HepG2 (cell line): ENCODE measurements around the gene SLC1A2.

Experiments
- CEBPB ChIP-seq: IDR thresholded peaks from 2 replicates; pipeline ENCODE4 v1.6.1; 2011; ENCODE audit warnings: low read depth, low read length, improper control_type of control experiment, borderline replicate concordance
- CTCF ChIP-seq: sonication (generic); formaldehyde crosslinking; IDR thresholded peaks from 2 replicates; pipeline ENCODE4 v1.5.0; 2020; ENCODE audit warnings: mild to moderate bottlenecking, missing genetic modification reagents, moderate library complexity
- FOXK1 ChIP-seq: sonication (generic); formaldehyde crosslinking; IDR thresholded peaks from 2 replicates; pipeline ENCODE4 v1.4.0; 2020; ENCODE audit warnings: low read depth, missing genetic modification reagents, borderline replicate concordance
- FUBP1 ChIP-seq: sonication (generic); formaldehyde crosslinking; IDR thresholded peaks from 2 replicates; pipeline ENCODE4 v1.5.1; 2020; ENCODE audit warnings: missing genetic modification reagents, mild to moderate bottlenecking, borderline replicate concordance
- HOXA7 ChIP-seq: sonication (generic); formaldehyde crosslinking; IDR thresholded peaks from 2 replicates; pipeline ENCODE4 v1.8.1; 2022; ENCODE audit warnings: mild to moderate bottlenecking, missing genetic modification reagents, moderate library complexity
- KAT8 ChIP-seq: IDR thresholded peaks from 2 replicates; pipeline ENCODE4 v1.6.1; 2016; ENCODE audit warnings: missing genetic modification reagents, missing compliant biosample characterization
- MAX ChIP-seq: IDR thresholded peaks from 2 replicates; pipeline ENCODE4 v1.6.1; 2012; ENCODE audit warnings: inconsistent platforms
- MTF1 ChIP-seq: sonication (generic); formaldehyde crosslinking; IDR thresholded peaks from 2 replicates; pipeline ENCODE4 v1.5.0; 2020; ENCODE audit warnings: missing genetic modification reagents
- NFIC ChIP-seq: IDR thresholded peaks from 2 replicates; pipeline ENCODE4 v1.6.1; 2012; ENCODE audit warnings: mild to moderate bottlenecking, low read length, inconsistent platforms
- SIN3A ChIP-seq: IDR thresholded peaks from 2 replicates; pipeline ENCODE4 v1.6.1; 2011; ENCODE audit warnings: low read depth, mild to moderate bottlenecking, control low read depth, low read length, borderline replicate concordance
- TF ChIP-seq, protein P1 (sequence below): sonication (generic); formaldehyde crosslinking; conservative IDR thresholded peaks from 2 replicates; pipeline ENCODE4 v1.8.0; 2022; ENCODE audit warnings: mild to moderate bottlenecking, moderate library complexity, missing genetic modification reagents
- TF ChIP-seq, protein P2 (sequence below): sonication (generic); formaldehyde crosslinking; IDR thresholded peaks from 2 replicates; pipeline ENCODE4 v1.4.0; 2020; ENCODE audit warnings: missing genetic modification reagents

GRCh38 chr11:35316161-35316560 is 103.2 kb downstream of the SLC1A2 start:
- TF ChIP-seq CEBPB (no peak), FOXK1 (CRISPR knock-in tag) (no peak), SIN3A (no peak), FUBP1 (CRISPR knock-in tag) (no peak), NFIC (no peak), KAT8 (CRISPR knock-in tag) (no peak), MTF1 (CRISPR knock-in tag) (no peak), CTCF (CRISPR knock-in tag) (no peak), HOXA7 (CRISPR knock-in tag) (no peak), MAX (no peak)
- TF ChIP-seq, protein P1, sequence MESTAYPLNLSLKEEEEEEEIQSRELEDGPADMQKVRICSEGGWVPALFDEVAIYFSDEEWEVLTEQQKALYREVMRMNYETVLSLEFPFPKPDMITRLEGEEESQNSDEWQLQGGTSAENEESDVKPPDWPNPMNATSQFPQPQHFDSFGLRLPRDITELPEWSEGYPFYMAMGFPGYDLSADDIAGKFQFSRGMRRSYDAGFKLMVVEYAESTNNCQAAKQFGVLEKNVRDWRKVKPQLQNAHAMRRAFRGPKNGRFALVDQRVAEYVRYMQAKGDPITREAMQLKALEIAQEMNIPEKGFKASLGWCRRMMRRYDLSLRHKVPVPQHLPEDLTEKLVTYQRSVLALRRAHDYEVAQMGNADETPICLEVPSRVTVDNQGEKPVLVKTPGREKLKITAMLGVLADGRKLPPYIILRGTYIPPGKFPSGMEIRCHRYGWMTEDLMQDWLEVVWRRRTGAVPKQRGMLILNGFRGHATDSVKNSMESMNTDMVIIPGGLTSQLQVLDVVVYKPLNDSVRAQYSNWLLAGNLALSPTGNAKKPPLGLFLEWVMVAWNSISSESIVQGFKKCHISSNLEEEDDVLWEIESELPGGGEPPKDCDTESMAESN (CRISPR knock-in tag) = no peak
- TF ChIP-seq, protein P2, sequence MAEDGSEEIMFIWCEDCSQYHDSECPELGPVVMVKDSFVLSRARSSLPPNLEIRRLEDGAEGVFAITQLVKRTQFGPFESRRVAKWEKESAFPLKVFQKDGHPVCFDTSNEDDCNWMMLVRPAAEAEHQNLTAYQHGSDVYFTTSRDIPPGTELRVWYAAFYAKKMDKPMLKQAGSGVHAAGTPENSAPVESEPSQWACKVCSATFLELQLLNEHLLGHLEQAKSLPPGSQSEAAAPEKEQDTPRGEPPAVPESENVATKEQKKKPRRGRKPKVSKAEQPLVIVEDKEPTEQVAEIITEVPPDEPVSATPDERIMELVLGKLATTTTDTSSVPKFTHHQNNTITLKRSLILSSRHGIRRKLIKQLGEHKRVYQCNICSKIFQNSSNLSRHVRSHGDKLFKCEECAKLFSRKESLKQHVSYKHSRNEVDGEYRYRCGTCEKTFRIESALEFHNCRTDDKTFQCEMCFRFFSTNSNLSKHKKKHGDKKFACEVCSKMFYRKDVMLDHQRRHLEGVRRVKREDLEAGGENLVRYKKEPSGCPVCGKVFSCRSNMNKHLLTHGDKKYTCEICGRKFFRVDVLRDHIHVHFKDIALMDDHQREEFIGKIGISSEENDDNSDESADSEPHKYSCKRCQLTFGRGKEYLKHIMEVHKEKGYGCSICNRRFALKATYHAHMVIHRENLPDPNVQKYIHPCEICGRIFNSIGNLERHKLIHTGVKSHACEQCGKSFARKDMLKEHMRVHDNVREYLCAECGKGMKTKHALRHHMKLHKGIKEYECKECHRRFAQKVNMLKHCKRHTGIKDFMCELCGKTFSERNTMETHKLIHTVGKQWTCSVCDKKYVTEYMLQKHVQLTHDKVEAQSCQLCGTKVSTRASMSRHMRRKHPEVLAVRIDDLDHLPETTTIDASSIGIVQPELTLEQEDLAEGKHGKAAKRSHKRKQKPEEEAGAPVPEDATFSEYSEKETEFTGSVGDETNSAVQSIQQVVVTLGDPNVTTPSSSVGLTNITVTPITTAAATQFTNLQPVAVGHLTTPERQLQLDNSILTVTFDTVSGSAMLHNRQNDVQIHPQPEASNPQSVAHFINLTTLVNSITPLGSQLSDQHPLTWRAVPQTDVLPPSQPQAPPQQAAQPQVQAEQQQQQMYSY (CRISPR knock-in tag) = no peak
